Kidney (tissue), 14 donors: Measurements from ENCODE around the gene PHYHD1. TPM values are rescaled to one million over a fixed set of nuclear protein-coding genes. Genes with fewer than 3 reads are reported as not detected.

Source experiments
- DNase-seq, 5 donors: peaks; one replicate each; pipeline ENCODE4 v3.0.0-alpha.2; 2013 to 2020
- FAIRE-seq: peaks from 2 replicates; lab custom pipeline; 2012; peaks lifted over from hg19 to GRCh38; lab: Jason Lieb, UNC
- H3K27ac ChIP-seq, 2 donors: one replicate each; pipeline ENCODE4 v1.7.0; 2013; ENCODE audit warnings: low read depth in 2 of 2, low read length in 2 of 2, inconsistent platforms in 1 of 2
- H3K27me3 ChIP-seq: one replicate; pipeline ENCODE4 v1.7.1; 2013; ENCODE audit warnings: low read length, inconsistent platforms; ENCODE audit not compliant: control insufficient read depth, insufficient read depth
- H3K36me3 ChIP-seq, 3 donors: one replicate each; pipeline versions ENCODE4 v1.7.0 to v1.7.1; 2013; ENCODE audit warnings: low read length in 3 of 3, control low read depth in 1 of 3, inconsistent platforms in 1 of 3; ENCODE audit not compliant: insufficient read depth in 3 of 3, control insufficient read depth in 2 of 3
- H3K4me1 ChIP-seq, 3 donors: one replicate each; pipeline versions ENCODE4 v1.7.0 to v1.7.1; 2013; ENCODE audit warnings: low read length in 3 of 3, inconsistent platforms in 1 of 3, low read depth in 1 of 3; ENCODE audit not compliant: control insufficient read depth in 2 of 3, insufficient read depth in 2 of 3
- H3K4me3 ChIP-seq, 3 donors: one replicate each; pipeline versions ENCODE4 v1.7.0 to v1.8.1; 2013; ENCODE audit warnings: low read length in 3 of 3, control low read depth in 1 of 3, inconsistent platforms in 1 of 3
- H3K9ac ChIP-seq, 3 donors: one replicate each; pipeline versions ENCODE4 v1.7.0 to v1.7.1; 2013; ENCODE audit warnings: low read length in 3 of 3, control low read depth in 1 of 3, inconsistent platforms in 1 of 3
- H3K9me3 ChIP-seq, 3 donors: one replicate each; pipeline versions ENCODE4 v1.7.0 to v1.7.1; 2013; ENCODE audit warnings: low read length in 3 of 3, control low read depth in 1 of 3, inconsistent platforms in 1 of 3; ENCODE audit not compliant: control insufficient read depth in 2 of 3, insufficient read depth in 1 of 3
- CTCF ChIP-seq: IDR thresholded peaks from 3 replicates; pipeline ENCODE4 v1.5.1; 2012; ENCODE audit warnings: mild to moderate bottlenecking, moderate library complexity, borderline replicate concordance; ENCODE audit not compliant: insufficient read depth; ENCODE audit errors: extremely low read depth
- intact Hi-C: fragments of 100-400 bp; cut with DNase I; formaldehyde crosslinking; loops from one replicate; pipeline ENCODE4 v1.11.1; 2022
- polyA plus RNA-seq: library from polyadenylated mRNA; stranded (reverse); fragments of 350-450 nt; fragmentation: Illumina TruSeq; extraction: RNeasy Lipid Tissue Mini Kit (QIAGEN cat#74804); gene quantifications from one replicate; pipeline ENCODE4 v1.2.3, GENCODE V29; 2014; ENCODE audit warnings: low read depth, low replicate concordance; ENCODE audit not compliant: insufficient read depth
- total RNA-seq: library from RNA; stranded (reverse); fragmentation: NEBNext Ultra II Directional; extraction: Animal tissue kit (Norgen Biotek cat#: 25700); gene quantifications from one replicate; pipeline ENCODE4 v1.2.1, GENCODE V29; 2021
- donor health status: control.
- donor health status: control.
- donor health status: control.
- donor health status: control.
- donor health status: control.
- donor health status: DM: yes; HTN: yes; CAD: no.
- donor health status: Normal renal cell carcinoma (clear cell type).

PHYHD1 gene
- total and polyA plus RNA-seq, 2 donors from 2014 or later, result 59.0 to 122 TPM

- Histone ChIP-seq H3K9ac (no peak overlapping the region), H3K4me1 (peaks cover 0 to 43% (median 24%) of the 10 kb centered on the region in 3 donors), H3K4me3 (no peak overlapping the region), H3K27me3 (no peaks in the 10 kb centered on the region), H3K9me3 (no peaks in the 10 kb centered on the region), H3K36me3 (peaks cover 0 to 5% (median 0%) of the 10 kb centered on the region in 3 donors), H3K27ac (peak overlapping the region; percentile 68 to 71)
- no peak for TF ChIP-seq CTCF
- peak in 2 of 5 donors; percentile 49 to 85 for DNase-seq
- no peak for FAIRE-seq
- intact Hi-C loops, result no loop called here
Measured at GRCh38 chr9:128917151-128917849, 3.5 kb upstream of the PHYHD1 start.

- Histone ChIP-seq H3K4me3 (no peak overlapping the region), H3K9ac (no peak overlapping the region), H3K27ac (peak overlapping the region; percentile 41 to 58), H3K4me1 (peaks cover 0 to 32% (median 24%) of the 10 kb centered on the region in 3 donors), H3K9me3 (no peaks in the 10 kb centered on the region), H3K36me3 (peaks cover 0 to 5% (median 0%) of the 10 kb centered on the region in 3 donors), H3K27me3 (no peaks in the 10 kb centered on the region)
- intact Hi-C loops, result no loop called here
- no peak for FAIRE-seq
- no peak for DNase-seq
- no peak for TF ChIP-seq CTCF
Measured at GRCh38 chr9:128918921-128919320, 1.9 kb upstream of the PHYHD1 start.

GRCh38 chr9:128919402-128920089 lies 1.2 kb upstream of the PHYHD1 start:
- Histone ChIP-seq H3K4me1 (peaks cover 0 to 31% (median 24%) of the 10 kb centered on the region in 3 donors), H3K27me3 (no peaks in the 10 kb centered on the region), H3K4me3 (no peak overlapping the region), H3K36me3 (peaks cover 0 to 5% (median 0%) of the 10 kb centered on the region in 3 donors), H3K9me3 (no peaks in the 10 kb centered on the region), H3K27ac (peak overlapping the region; percentile 30 to 41), H3K9ac (no peak overlapping the region)
- TF ChIP-seq CTCF, result no peak
- intact Hi-C loops, result no loop called here
- FAIRE-seq, result no peak
- peak in 4 of 5 donors; percentile 18 to 62 (median 47) for DNase-seq
